CD14-positive monocyte (primary cell): ENCODE data around the gene SPG11. TPM values are rescaled to one million over a fixed set of nuclear protein-coding genes. Genes with fewer than 3 reads are reported as not detected.

Source experiments
- DNase-seq, 3 donors: peaks; one replicate each; pipeline ENCODE4 v3.0.0-alpha.2; 2011 to 2022
- H2AFZ ChIP-seq: 2 replicates; pipeline ENCODE4 v1.6.0; 2012; ENCODE audit warnings: mild to moderate bottlenecking, low read depth, low read length, inconsistent platforms; ENCODE audit not compliant: insufficient read depth, poor library complexity, severe bottlenecking
- H3K27ac ChIP-seq, 2 donors: 1 replicate in 1 of 2; 2 replicates in 1 of 2; pipeline ENCODE4 v1.5.1; 2012 to 2013; ENCODE audit warnings: low read length in 2 of 2, control low read depth in 1 of 2, inconsistent platforms in 1 of 2, low read depth in 1 of 2, mild to moderate bottlenecking in 1 of 2
- H3K27me3 ChIP-seq, 2 donors: one replicate each; pipeline versions ENCODE4 v1.6.0 to v1.6.1; 2011 to 2013; ENCODE audit warnings: low read length in 2 of 2; ENCODE audit not compliant: control insufficient read depth in 2 of 2, insufficient read depth in 2 of 2
- H3K36me3 ChIP-seq, 2 donors: replicated peaks in 1 of 2; 1 replicate in 1 of 2; 2 replicates in 1 of 2; pipeline versions ENCODE4 v1.5.1 to v1.6.1; 2012 to 2013; ENCODE audit warnings: low read length in 2 of 2, control low read depth in 1 of 2, inconsistent platforms in 1 of 2, mild to moderate bottlenecking in 1 of 2; ENCODE audit not compliant: insufficient read depth in 2 of 2, control insufficient read depth in 1 of 2
- H3K4me1 ChIP-seq, 2 donors: 1 replicate in 1 of 2; 2 replicates in 1 of 2; pipeline versions ENCODE4 v1.5.1 to v1.6.1; 2012 to 2013; ENCODE audit warnings: low read length in 2 of 2, control low read depth in 1 of 2, inconsistent platforms in 1 of 2, mild to moderate bottlenecking in 1 of 2, moderate library complexity in 1 of 2; ENCODE audit not compliant: insufficient read depth in 2 of 2, control insufficient read depth in 1 of 2
- H3K4me2 ChIP-seq: replicated peaks from 2 replicates; pipeline ENCODE3; 2012; ENCODE audit warnings: low read length, moderate library complexity, mild to moderate bottlenecking; ENCODE audit not compliant: poor library complexity, severe bottlenecking; ENCODE audit errors: extremely low read depth
- H3K4me3 ChIP-seq, 3 experiments: fragments of 200-600 bp in 1 of 3; sonication (generic) in 1 of 3; replicated peaks in 1 of 3; 1 replicate in 2 of 3; 2 replicates in 1 of 3; pipeline ENCODE4 v1.5.1; 2011 to 2013; ENCODE audit warnings: low read length in 3 of 3, mild to moderate bottlenecking in 3 of 3, control low read depth in 2 of 3, low read depth in 2 of 3, inconsistent platforms in 1 of 3, moderate library complexity in 1 of 3
- H3K79me2 ChIP-seq: 2 replicates; pipeline ENCODE4 v1.6.0; 2012; ENCODE audit warnings: mild to moderate bottlenecking, control low read depth, inconsistent platforms, low read length, moderate library complexity; ENCODE audit not compliant: insufficient read depth
- H3K9ac ChIP-seq: 2 replicates; pipeline ENCODE4 v1.6.0; 2017; ENCODE audit warnings: low read length, mild to moderate bottlenecking; ENCODE audit not compliant: insufficient read depth, poor library complexity, severe bottlenecking
- H3K9me3 ChIP-seq, 2 donors: replicated peaks in 1 of 2; 1 replicate in 1 of 2; 2 replicates in 1 of 2; pipeline versions ENCODE4 v1.5.1 to v1.6.1; 2012 to 2013; ENCODE audit warnings: low read length in 2 of 2, control low read depth in 1 of 2; ENCODE audit not compliant: control insufficient read depth in 1 of 2, insufficient read depth in 1 of 2
- H4K20me1 ChIP-seq: 2 replicates; pipeline ENCODE4 v1.6.0; 2012; ENCODE audit warnings: mild to moderate bottlenecking, low read length, control low read depth, moderate library complexity; ENCODE audit not compliant: insufficient read depth
- H3K27ac Mint-ChIP-seq, 7 donors: one replicate each; pipeline ENCODE4 v1.8.0; 2020; ENCODE audit warnings: mild to moderate bottlenecking in 7 of 7, mixed read lengths in 7 of 7, moderate library complexity in 6 of 7, inconsistent platforms in 2 of 7
- H3K27me3 Mint-ChIP-seq, 3 donors: one replicate each; pipeline ENCODE4 v1.8.0; 2021 to 2022; ENCODE audit warnings: low read depth in 3 of 3, mild to moderate bottlenecking in 3 of 3, mixed read lengths in 3 of 3, moderate library complexity in 3 of 3, inconsistent platforms in 1 of 3
- H3K36me3 Mint-ChIP-seq, 2 donors: one replicate each; pipeline ENCODE4 v1.8.0; 2020; ENCODE audit warnings: mixed read lengths in 2 of 2, inconsistent platforms in 1 of 2, mild to moderate bottlenecking in 1 of 2
- H3K4me1 Mint-ChIP-seq: one replicate; pipeline ENCODE4 v1.8.0; 2020; ENCODE audit warnings: mild to moderate bottlenecking, mixed read lengths
- H3K4me3 Mint-ChIP-seq, 2 donors: one replicate each; pipeline ENCODE4 v1.8.0; 2020; ENCODE audit warnings: mild to moderate bottlenecking in 2 of 2, mixed read lengths in 2 of 2, moderate library complexity in 1 of 2
- H3K9me3 Mint-ChIP-seq, 7 donors: one replicate each; pipeline ENCODE4 v1.8.0; 2020 to 2022; ENCODE audit warnings: mixed read lengths in 7 of 7, mild to moderate bottlenecking in 6 of 7, moderate library complexity in 6 of 7, inconsistent platforms in 2 of 7
- WGBS: methylation state at CpG from one replicate; pipeline ENCODE4 v1.1.5; 2013; ENCODE audit warnings: missing lambda C conversion rate; ENCODE audit not compliant: insufficient coverage; 5-methylcytosine and 5-hydroxymethylcytosine counted together
- intact Hi-C, 2 donors: fragments of 100-400 bp; cut with micrococcal nuclease; formaldehyde crosslinking; loops; one replicate each; pipeline versions ENCODE4 v1.15.0 to v1.15.1; 2023
- polyA minus RNA-seq: library from RNA; depleted of rRNA, polyadenylated mRNA; stranded (reverse); fragments of >200 nt; gene quantifications from 2 replicates; pipeline ENCODE4 v1.2.3, GENCODE V29; 2012
- polyA plus RNA-seq, 3 donors: library from polyadenylated mRNA; depleted of rRNA in 1 of 3; unstranded in 2 of 3; stranded (reverse) in 1 of 3; fragments of 300-500 nt in 2 of 3; fragments of >200 nt in 1 of 3; fragmentation: Illumina TruSeq in 2 of 3; gene quantifications; 1 replicate in 2 of 3; 2 replicates in 1 of 3; pipeline ENCODE4 v1.2.3, GENCODE V29; 2012 to 2021
- total RNA-seq, 12 experiments: library from RNA in 1 of 12; stranded (reverse) in 1 of 12; fragments of 120-200 nt in 1 of 12; gene quantifications; one replicate each; pipeline ENCODE4 v1.2.4 and lab custom pipeline; 2013 to 2026; ENCODE audit warnings: mixed read lengths in 6 of 12, inconsistent platforms in 1 of 12
- TF ChIP-seq, protein P1 (sequence below): fragments of 200-600 bp; IDR thresholded peaks from one replicate; pipeline ENCODE4 v1.8.0; 2022; ENCODE audit warnings: antibody characterized with exemption, mild to moderate bottlenecking

Gene SPG11
- 134 TPM for total RNA-seq (2013)
- polyA plus RNA-seq, result 100 to 1,000 TPM in 1 of 3 donors, 10 to 100 TPM in 2; 26.4 to 140 (median 50.4) TPM
- polyA minus RNA-seq, result 112 and 130 TPM in 2 replicates
- total RNA-seq (lab: John Stamatoyannopoulos, UW), result 63.2 to 199 (median 142) reads per million in 11 experiments

DNA sequence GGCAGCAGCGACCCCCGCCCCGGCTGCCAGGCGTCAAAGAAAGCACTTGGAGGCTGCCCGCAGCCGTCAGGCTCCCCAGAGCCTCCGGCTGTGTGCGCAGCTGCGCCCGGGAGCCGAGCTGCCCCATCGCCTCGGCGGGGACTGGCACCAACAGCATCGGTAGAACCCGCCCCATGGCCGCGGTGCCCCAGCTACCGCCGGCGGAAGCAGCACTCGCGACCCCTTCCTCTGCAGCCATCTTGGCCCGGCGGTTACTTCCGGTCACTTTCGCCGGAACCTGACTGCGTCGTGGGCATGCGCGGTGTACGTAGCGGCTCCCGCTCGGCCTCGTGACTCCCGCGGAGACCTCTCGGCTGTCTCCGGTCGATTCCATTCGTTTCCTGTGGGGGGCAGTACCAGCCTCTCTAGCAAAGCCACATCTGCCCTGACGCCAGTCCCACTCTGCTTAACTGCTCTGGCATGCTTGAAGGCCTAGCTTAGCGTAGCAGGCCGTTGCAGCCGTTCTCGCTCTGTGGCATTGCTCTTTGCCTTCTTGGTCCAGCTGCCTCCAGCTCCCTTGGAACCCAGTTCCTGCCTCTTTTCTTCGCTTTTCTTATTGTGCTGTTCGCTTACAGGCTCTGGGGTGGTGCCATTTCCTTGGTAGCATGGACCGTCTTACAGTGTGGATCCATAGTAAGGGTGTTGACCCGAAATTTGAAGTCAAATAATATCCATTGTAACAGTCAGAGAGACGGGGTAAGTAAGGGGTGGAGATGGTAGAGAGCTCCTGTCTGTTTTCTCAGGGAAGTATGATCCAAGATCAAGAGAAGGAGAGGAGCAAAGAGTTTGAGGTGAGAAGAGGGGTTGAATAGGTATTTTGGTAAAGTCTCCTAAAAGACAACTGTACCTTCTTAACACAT lies at the start of gene SPG11:
SPG11 (minus strand) TSS at position 253 of the 899 bp plus-strand sequence; CDS start at position 238, 15 bp downstream.
- Mint-ChIP-seq H3K36me3 (peaks cover 13 to 18% of the 10 kb centered on the region in 2 donors), H3K4me1 (peaks cover 40% of the 10 kb centered on the region), H3K9me3 (no peaks in the 10 kb centered on the region), H3K4me3 (peak within 1 kb of the TSS; percentile 96 to 97), H3K27ac (peak within 1 kb of the TSS; percentile 98 to 99 (median 99)), H3K27me3 (peaks cover 0 to 1% (median 0%) of the 10 kb centered on the region in 3 donors)
- Histone ChIP-seq H3K9ac (peak within 1 kb of the TSS; percentile 99), H3K79me2 (peaks cover 47% of the 10 kb centered on the region), H3K36me3 (peaks cover 15 to 18% of the 10 kb centered on the region in 2 donors), H3K27me3 (no peaks in the 10 kb centered on the region), H2AFZ (peak within 1 kb of the TSS; percentile 84), H3K27ac (peak within 1 kb of the TSS; percentile 96 to 98), H3K4me3 (peak within 1 kb of the TSS; percentile 65 to 97 (median 86)), H4K20me1 (peaks cover 9% of the 10 kb centered on the region), H3K4me1 (peaks cover 33 to 38% of the 10 kb centered on the region in 2 donors), H3K9me3 (no peaks in the 10 kb centered on the region), H3K4me2 (peak within 1 kb of the TSS; percentile 81)
- DNase-seq, result peak; percentile 98
- intact Hi-C loops, result loop anchor here (2.0 to 5.0 kb wide), 6 partner anchors 47 to 371 kb away; partner anchors contain the start of genes B2M (in 2 of the 2), PATL2 (in 2 of the 2), EIF3J (in 1 of the 2) and TRIM69 (in 1 of the 2)
- WGBS, result 5% methylated on average over 51 of the region's 53 CpGs
- TF ChIP-seq, protein P1, sequence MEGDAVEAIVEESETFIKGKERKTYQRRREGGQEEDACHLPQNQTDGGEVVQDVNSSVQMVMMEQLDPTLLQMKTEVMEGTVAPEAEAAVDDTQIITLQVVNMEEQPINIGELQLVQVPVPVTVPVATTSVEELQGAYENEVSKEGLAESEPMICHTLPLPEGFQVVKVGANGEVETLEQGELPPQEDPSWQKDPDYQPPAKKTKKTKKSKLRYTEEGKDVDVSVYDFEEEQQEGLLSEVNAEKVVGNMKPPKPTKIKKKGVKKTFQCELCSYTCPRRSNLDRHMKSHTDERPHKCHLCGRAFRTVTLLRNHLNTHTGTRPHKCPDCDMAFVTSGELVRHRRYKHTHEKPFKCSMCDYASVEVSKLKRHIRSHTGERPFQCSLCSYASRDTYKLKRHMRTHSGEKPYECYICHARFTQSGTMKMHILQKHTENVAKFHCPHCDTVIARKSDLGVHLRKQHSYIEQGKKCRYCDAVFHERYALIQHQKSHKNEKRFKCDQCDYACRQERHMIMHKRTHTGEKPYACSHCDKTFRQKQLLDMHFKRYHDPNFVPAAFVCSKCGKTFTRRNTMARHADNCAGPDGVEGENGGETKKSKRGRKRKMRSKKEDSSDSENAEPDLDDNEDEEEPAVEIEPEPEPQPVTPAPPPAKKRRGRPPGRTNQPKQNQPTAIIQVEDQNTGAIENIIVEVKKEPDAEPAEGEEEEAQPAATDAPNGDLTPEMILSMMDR, result peak; percentile 90

DNA sequence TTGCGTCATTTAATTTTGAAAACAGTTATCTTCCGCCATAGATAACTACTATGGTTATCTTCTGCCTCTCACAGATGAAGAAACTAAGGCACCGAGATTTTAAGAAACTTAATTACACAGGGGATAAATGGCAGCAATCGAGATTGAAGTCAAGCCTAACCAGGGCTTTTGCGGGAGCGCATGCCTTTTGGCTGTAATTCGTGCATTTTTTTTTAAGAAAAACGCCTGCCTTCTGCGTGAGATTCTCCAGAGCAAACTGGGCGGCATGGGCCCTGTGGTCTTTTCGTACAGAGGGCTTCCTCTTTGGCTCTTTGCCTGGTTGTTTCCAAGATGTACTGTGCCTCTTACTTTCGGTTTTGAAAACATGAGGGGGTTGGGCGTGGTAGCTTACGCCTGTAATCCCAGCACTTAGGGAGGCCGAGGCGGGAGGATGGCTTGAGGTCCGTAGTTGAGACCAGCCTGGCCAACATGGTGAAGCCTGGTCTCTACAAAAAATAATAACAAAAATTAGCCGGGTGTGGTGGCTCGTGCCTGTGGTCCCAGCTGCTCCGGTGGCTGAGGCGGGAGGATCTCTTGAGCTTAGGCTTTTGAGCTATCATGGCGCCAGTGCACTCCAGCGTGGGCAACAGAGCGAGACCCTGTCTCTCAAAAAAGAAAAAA lies 49.0 kb upstream of the SPG11 start:
- peak; percentile 76 to 83 (median 81) for DNase-seq
- Histone ChIP-seq H4K20me1 (peaks cover 61% of the 10 kb centered on the region), H3K36me3 (peaks cover 39 to 40% of the 10 kb centered on the region in 2 donors), H3K79me2 (peaks cover 82% of the 10 kb centered on the region), H3K4me2 (peak overlapping the region; percentile 73), H3K4me1 (peaks cover 42 to 56% of the 10 kb centered on the region in 2 donors), H3K27me3 (no peaks in the 10 kb centered on the region), H3K9ac (peak overlapping the region; percentile 100), H2AFZ (no peak overlapping the region), H3K4me3 (peak overlapping the region; percentile 63 to 100 (median 96)), H3K27ac (peak overlapping the region; percentile 99 to 100), H3K9me3 (no peaks in the 10 kb centered on the region)
- Mint-ChIP-seq H3K27ac (peak overlapping the region; percentile 99 to 100 (median 100)), H3K9me3 (peaks cover 0 to 15% (median 4%) of the 10 kb centered on the region in 7 donors), H3K36me3 (peaks cover 64 to 67% of the 10 kb centered on the region in 2 donors), H3K27me3 (peaks cover 2 to 9% (median 4%) of the 10 kb centered on the region in 3 donors), H3K4me3 (peak overlapping the region; percentile 98 to 100), H3K4me1 (peaks cover 47% of the 10 kb centered on the region)
- intact Hi-C loops, result loop anchor here in 1 of 2 donors (2.0 kb wide), 1 partner anchor 16 kb away; no protein-coding TSS in a partner anchor
- WGBS, result 0% methylated on average over 19 of the region's 24 CpGs
- TF ChIP-seq, protein P1, result no peak
